ENCODE results near the gene SGCA.

DNA sequence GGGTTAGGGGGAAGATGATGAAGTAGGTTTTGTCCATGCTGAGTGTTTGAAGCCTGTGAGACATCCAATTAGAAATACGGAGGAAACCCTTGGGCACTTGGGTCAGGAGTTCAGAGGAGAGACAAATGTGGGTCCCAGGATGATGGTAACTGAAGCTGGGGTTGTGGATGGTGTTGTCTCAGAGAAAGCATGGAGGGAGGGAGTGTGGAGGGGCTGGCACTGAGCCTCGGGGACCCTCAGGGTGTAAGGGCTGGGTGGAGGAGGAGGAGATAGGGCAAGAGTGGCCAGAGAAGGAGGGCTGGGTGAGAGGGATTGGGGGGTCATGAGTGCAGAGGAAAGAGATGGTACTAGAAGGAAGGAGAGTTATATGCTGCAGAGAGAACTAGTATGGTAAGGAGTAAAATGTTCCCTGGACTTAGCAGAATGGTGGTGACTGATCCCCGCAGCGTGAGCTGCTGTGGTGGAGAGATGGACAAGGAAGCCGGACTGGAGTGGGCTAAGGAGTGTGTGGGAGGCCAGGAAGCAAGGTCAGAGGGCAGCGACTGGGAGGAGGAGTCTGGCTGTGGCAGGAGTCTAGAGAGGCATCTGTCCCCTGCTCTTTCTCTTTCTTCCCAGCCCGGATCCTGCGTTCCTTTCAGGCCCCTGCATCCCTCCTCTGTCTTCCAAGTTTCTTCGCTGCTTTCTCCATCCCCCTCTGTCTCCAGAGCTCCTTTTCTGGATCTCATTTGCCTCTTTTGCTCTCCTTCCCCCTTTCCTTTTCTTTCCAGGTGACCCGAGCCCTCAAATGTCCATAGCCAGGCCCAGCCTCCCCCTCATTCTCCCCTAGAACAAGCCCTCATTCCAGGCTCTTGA is 39.5 kb downstream of the SGCA start:
- no peak for TF ChIP-seq FOXM1 (IDR thresholded peaks at IDR 0.05; ENCODE audit: borderline replicate concordance, low read depth)
- no peak for TF ChIP-seq REST (IDR thresholded peaks at IDR 0.05; ENCODE audit: low read depth)
- no peak for TF ChIP-seq YY1 (IDR thresholded peaks at IDR 0.05; ENCODE audit: low read depth)
- no peak for TF ChIP-seq TEAD4 (IDR thresholded peaks at IDR 0.05)
- TF ChIP-seq, protein P1, sequence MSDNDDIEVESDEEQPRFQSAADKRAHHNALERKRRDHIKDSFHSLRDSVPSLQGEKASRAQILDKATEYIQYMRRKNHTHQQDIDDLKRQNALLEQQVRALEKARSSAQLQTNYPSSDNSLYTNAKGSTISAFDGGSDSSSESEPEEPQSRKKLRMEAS (IDR thresholded peaks at IDR 0.05) = no peak
- no peak for TF ChIP-seq TAF1 (IDR thresholded peaks at IDR 0.05; ENCODE audit: low read depth)
- no peak for TF ChIP-seq EGR1 (IDR thresholded peaks at IDR 0.05)
- TF ChIP-seq NFIC (IDR thresholded peaks at IDR 0.05) = no peak
